OCI-LY1 (cell line): ENCODE measurements around the gene NPSR1.

Experiments used
- H2AFZ ChIP-seq: fragments of 200-600 bp; sonication (generic), shearing (Covaris generic); 2 replicates; pipeline ENCODE4 v1.6.0; 2014; ENCODE audit warnings: antibody characterized with exemption, mild to moderate bottlenecking, low read length
- H3F3A ChIP-seq: fragments of 200-600 bp; sonication (generic), shearing (Covaris generic); 2 replicates; pipeline ENCODE4 v1.6.0; 2014; ENCODE audit warnings: mild to moderate bottlenecking, antibody characterized with exemption, low read length, moderate library complexity; ENCODE audit not compliant: insufficient read depth
- H3K27ac ChIP-seq: fragments of 200-600 bp; sonication (generic); 2 replicates; pipeline ENCODE4 v1.5.1; 2014; ENCODE audit warnings: low read length, mixed run types, mild to moderate bottlenecking, low read depth; ENCODE audit not compliant: poor library complexity, severe bottlenecking
- H3K27me3 ChIP-seq: fragments of 200-600 bp; sonication (generic); 2 replicates; pipeline ENCODE4 v1.6.0; 2014; ENCODE audit warnings: antibody characterized with exemption, mild to moderate bottlenecking, low read length, moderate library complexity; ENCODE audit not compliant: insufficient read depth
- H3K36me3 ChIP-seq: fragments of 200-600 bp; sonication (generic); 2 replicates; pipeline ENCODE4 v1.6.1; 2014; ENCODE audit warnings: mild to moderate bottlenecking, antibody characterized with exemption, low read length, moderate library complexity, mixed read lengths; ENCODE audit not compliant: insufficient read depth
- H3K4me1 ChIP-seq: fragments of 200-600 bp; sonication (generic); 2 replicates; pipeline ENCODE4 v1.5.1; 2014; ENCODE audit warnings: mild to moderate bottlenecking, low read length, moderate library complexity; ENCODE audit not compliant: insufficient read depth, severe bottlenecking
- H3K4me2 ChIP-seq: fragments of 200-600 bp; sonication (generic), shearing (Covaris generic); 2 replicates; pipeline ENCODE4 v1.6.1; 2014; ENCODE audit warnings: low read length
- H3K4me3 ChIP-seq: fragments of 200-600 bp; sonication (generic); 2 replicates; pipeline ENCODE4 v1.5.1; 2014; ENCODE audit warnings: low read length, low read depth, mild to moderate bottlenecking, mixed read lengths; ENCODE audit not compliant: poor library complexity, severe bottlenecking
- H3K79me2 ChIP-seq: fragments of 200-600 bp; shearing (Covaris generic); 2 replicates; pipeline ENCODE4 v1.6.1; 2016; ENCODE audit warnings: mixed run types, low read length, mixed read lengths; ENCODE audit not compliant: insufficient read depth
- H3K9ac ChIP-seq: fragments of 200-600 bp; sonication (generic), shearing (Covaris generic); 2 replicates; pipeline ENCODE4 v1.6.1; 2014; ENCODE audit warnings: mild to moderate bottlenecking, low read length, mixed read lengths
- H3K9me2 ChIP-seq: fragments of 200-600 bp; sonication (generic), shearing (Covaris generic); 2 replicates; pipeline ENCODE4 v1.6.1; 2014; ENCODE audit warnings: low read depth, mild to moderate bottlenecking, low read length, mixed read lengths
- H3K9me3 ChIP-seq: fragments of 200-600 bp; shearing (Covaris generic); 2 replicates; pipeline ENCODE4 v1.6.1; 2014; ENCODE audit warnings: low read length, mixed read lengths
- H4K20me1 ChIP-seq: fragments of 200-600 bp; sonication (generic), shearing (Covaris generic); 2 replicates; pipeline ENCODE4 v1.6.0; 2016; ENCODE audit warnings: mild to moderate bottlenecking, low read length; ENCODE audit not compliant: insufficient read depth
- EZH2 ChIP-seq: fragments of 200-600 bp; sonication (generic), shearing (Covaris generic); IDR thresholded peaks from 2 replicates; pipeline ENCODE4 v1.8.0; 2017; ENCODE audit warnings: borderline replicate concordance, mixed run types, mild to moderate bottlenecking, antibody characterized with exemption, low read length, moderate library complexity, mixed read lengths
- TF ChIP-seq, protein P1 (sequence below): fragments of 200-600 bp; sonication (generic), shearing (Covaris generic); IDR thresholded peaks from 2 replicates; pipeline ENCODE4 v1.5.1; 2017; ENCODE audit warnings: mild to moderate bottlenecking, antibody characterized with exemption, low read length, moderate library complexity, mixed read lengths

NPSR1 gene

DNA sequence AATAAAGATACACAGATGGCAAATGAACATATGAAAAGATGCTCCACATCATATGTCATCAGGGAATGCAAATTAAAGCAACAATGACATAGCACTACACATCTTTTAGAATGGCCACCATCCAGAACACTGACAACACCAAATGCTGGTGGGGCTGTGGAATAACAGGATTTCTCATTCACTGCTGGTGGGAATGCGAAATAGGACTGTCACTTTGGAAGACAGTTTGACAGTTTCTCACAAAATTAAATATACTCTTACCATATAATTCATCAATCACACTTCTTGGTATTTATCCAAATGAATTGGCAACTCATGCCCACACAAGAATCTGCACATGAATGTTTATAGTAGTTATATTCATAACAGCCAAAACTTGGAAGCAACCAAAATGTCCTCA lies 68.2 kb downstream of the NPSR1 start:
- Histone ChIP-seq H3K36me3 (no peaks in the 10 kb centered on the region), H3K79me2 (no peaks in the 10 kb centered on the region), H3K27me3 (no peaks in the 10 kb centered on the region), H3K9me3 (no peaks in the 10 kb centered on the region), H3F3A (no peaks in the 10 kb centered on the region), H3K4me1 (no peaks in the 10 kb centered on the region), H3K27ac (no peak overlapping the region), H4K20me1 (no peaks in the 10 kb centered on the region), H3K9ac (no peak overlapping the region), H3K9me2 (no peaks in the 10 kb centered on the region), H3K4me3 (no peak overlapping the region), H2AFZ (no peak overlapping the region), H3K4me2 (no peak overlapping the region)
- TF ChIP-seq, protein P1, sequence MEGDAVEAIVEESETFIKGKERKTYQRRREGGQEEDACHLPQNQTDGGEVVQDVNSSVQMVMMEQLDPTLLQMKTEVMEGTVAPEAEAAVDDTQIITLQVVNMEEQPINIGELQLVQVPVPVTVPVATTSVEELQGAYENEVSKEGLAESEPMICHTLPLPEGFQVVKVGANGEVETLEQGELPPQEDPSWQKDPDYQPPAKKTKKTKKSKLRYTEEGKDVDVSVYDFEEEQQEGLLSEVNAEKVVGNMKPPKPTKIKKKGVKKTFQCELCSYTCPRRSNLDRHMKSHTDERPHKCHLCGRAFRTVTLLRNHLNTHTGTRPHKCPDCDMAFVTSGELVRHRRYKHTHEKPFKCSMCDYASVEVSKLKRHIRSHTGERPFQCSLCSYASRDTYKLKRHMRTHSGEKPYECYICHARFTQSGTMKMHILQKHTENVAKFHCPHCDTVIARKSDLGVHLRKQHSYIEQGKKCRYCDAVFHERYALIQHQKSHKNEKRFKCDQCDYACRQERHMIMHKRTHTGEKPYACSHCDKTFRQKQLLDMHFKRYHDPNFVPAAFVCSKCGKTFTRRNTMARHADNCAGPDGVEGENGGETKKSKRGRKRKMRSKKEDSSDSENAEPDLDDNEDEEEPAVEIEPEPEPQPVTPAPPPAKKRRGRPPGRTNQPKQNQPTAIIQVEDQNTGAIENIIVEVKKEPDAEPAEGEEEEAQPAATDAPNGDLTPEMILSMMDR, result no peak
- no peak for TF ChIP-seq EZH2

DNA sequence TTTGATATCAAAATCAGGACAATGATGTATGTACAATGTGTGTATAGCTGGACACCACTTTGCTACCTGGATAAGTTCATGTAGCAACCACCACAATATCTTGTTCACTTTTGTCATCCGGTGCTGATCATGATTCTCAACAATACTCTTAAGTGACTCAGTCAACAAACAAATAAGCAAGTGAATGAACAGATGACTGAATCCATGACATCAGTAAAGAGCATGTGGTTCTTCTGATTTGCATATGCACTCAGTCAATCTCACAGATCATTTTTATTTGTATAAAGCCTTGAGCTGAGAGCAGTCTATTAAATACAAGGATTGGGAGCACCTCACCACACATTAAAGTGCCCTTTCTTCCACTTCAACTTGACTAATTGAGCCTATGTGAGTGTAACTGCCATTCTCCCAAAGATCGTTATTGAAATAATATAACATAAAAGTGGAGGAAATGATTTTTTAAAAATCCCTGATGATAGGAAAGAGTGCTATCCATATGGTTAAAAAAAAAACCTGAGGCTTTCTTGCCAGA lies 69.5 kb downstream of the NPSR1 start:
- no peaks in the 10 kb centered on the region for H3K9me2 ChIP-seq
- H3K27ac ChIP-seq, result no peak overlapping the region
- no peak overlapping the region for H2AFZ ChIP-seq
- H3K36me3 ChIP-seq, result no peaks in the 10 kb centered on the region
- no peaks in the 10 kb centered on the region for H3K4me1 ChIP-seq
- no peaks in the 10 kb centered on the region for H3K79me2 ChIP-seq
- H3K4me2 ChIP-seq, result no peak overlapping the region
- H3K9me3 ChIP-seq, result no peaks in the 10 kb centered on the region
- no peak overlapping the region for H3K9ac ChIP-seq
- H3F3A ChIP-seq, result no peaks in the 10 kb centered on the region
- TF ChIP-seq EZH2, result no peak
- TF ChIP-seq, protein P1, result no peak
- no peaks in the 10 kb centered on the region for H4K20me1 ChIP-seq
- no peaks in the 10 kb centered on the region for H3K27me3 ChIP-seq
- H3K4me3 ChIP-seq, result no peak overlapping the region

DNA sequence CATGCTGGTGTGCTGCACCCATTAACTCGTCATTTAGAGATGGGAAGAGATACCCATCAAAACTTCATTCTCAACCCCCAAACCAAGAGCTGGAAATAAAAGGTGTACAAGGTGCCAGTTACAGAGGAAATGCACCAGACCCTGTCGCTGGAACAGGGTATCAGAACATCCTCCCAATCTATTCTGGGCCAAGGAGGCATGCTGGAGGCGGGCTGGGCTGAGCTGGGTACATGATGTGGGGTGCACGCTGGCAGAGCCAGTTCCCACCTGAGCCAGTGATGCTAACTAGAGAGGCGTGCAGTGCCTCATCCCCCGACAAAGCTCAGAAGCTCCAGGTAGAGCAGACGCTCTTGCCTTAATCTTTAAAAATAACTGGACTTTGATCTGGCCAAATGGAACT lies 70.1 kb downstream of the NPSR1 start:
- no peak overlapping the region for H3K4me2 ChIP-seq
- H3K4me3 ChIP-seq, result no peak overlapping the region
- no peaks in the 10 kb centered on the region for H3K4me1 ChIP-seq
- no peaks in the 10 kb centered on the region for H4K20me1 ChIP-seq
- no peaks in the 10 kb centered on the region for H3K9me3 ChIP-seq
- H3K9ac ChIP-seq, result no peak overlapping the region
- H3K27ac ChIP-seq, result no peak overlapping the region
- H2AFZ ChIP-seq, result no peak overlapping the region
- TF ChIP-seq, protein P1, result no peak
- no peak for TF ChIP-seq EZH2
- no peaks in the 10 kb centered on the region for H3F3A ChIP-seq
- no peaks in the 10 kb centered on the region for H3K9me2 ChIP-seq
- no peaks in the 10 kb centered on the region for H3K36me3 ChIP-seq
- no peaks in the 10 kb centered on the region for H3K79me2 ChIP-seq
- H3K27me3 ChIP-seq, result no peaks in the 10 kb centered on the region
